BJ (cell line): ENCODE results near the gene RNF213. TPM values are rescaled to one million over a fixed set of nuclear protein-coding genes. Genes with fewer than 3 reads are reported as not detected.

Experiments used
- CTCF ChIA-PET: fragments of 350-600 bp; formaldehyde crosslinking; extraction: SDS; loops from one replicate; lab custom pipeline; 2021; ENCODE audit warnings: antibody characterized with exemption, inconsistent platforms; lab: Yijun Ruan, JAX
- POLR2A ChIA-PET: fragments of 300-600 bp; sonication (Branson Sonifier 250); formaldehyde crosslinking; extraction: SDS; loops from one replicate; lab custom pipeline; 2021; ENCODE audit warnings: antibody characterized with exemption; lab: Charles Lee
- DNase-seq: peaks from one replicate; pipeline ENCODE4 v3.0.0-alpha.2; 2011; ENCODE audit warnings: low read depth
- H3K27me3 ChIP-seq: 2 replicates; pipeline ENCODE4 v1.6.0; 2011; ENCODE audit warnings: low read length; ENCODE audit not compliant: control insufficient read depth, insufficient read depth
- H3K36me3 ChIP-seq: 2 replicates; pipeline ENCODE4 v1.5.1; 2011; ENCODE audit warnings: low read length; ENCODE audit not compliant: control insufficient read depth, insufficient read depth
- H3K4me3 ChIP-seq: 2 replicates; pipeline ENCODE4 v1.5.1; 2011; ENCODE audit warnings: low read depth, mild to moderate bottlenecking, control low read depth, low read length
- CTCF ChIP-seq: IDR thresholded peaks from 2 replicates; pipeline ENCODE4 v1.5.1; 2011; ENCODE audit warnings: low read depth, mild to moderate bottlenecking, control low read depth, inconsistent platforms, low read length, moderate library complexity; ENCODE audit not compliant: insufficient read depth
- polyA plus RNA-seq: library from polyadenylated mRNA; depleted of rRNA; stranded (reverse); fragments of >200 nt; gene quantifications from 2 replicates; pipeline ENCODE4 v1.2.3, GENCODE V29; 2011

RNF213 gene
- polyA plus RNA-seq, 1 experiment: 53.1 TPM

GRCh38 chr17:80387071-80387470 is 126.4 kb downstream of the RNF213 start:
- POLR2A ChIA-PET: no interaction called here
- TF ChIP-seq CTCF: no peak
- no peaks in the 10 kb centered on the region for H3K27me3 ChIP-seq

GRCh38 chr17:80388175-80388574 is 127.5 kb downstream of the RNF213 start:
- no peaks in the 10 kb centered on the region for H3K27me3 ChIP-seq
- POLR2A ChIA-PET: no interaction called here
- CTCF ChIA-PET: no interaction called here
- no peak for DNase-seq
- no peak for TF ChIP-seq CTCF
- peaks cover 46% of the 10 kb centered on the region for H3K36me3 ChIP-seq
- no peak overlapping the region for H3K4me3 ChIP-seq

More at GRCh38 chr17:80387071-80387470, 126.4 kb downstream of the RNF213 start:
- Histone ChIP-seq H3K4me3 (no peak overlapping the region), H3K36me3 (peaks cover 46% of the 10 kb centered on the region)
- DNase-seq: no peak
- CTCF ChIA-PET: no interaction called here

- Histone ChIP-seq H3K4me3 (no peak overlapping the region), H3K36me3 (peaks cover 47% of the 10 kb centered on the region), H3K27me3 (no peaks in the 10 kb centered on the region)
- no peak for TF ChIP-seq CTCF
- ChIA-PET CTCF (no interaction called here), POLR2A (no interaction called here)
- DNase-seq: no peak
Measured at GRCh38 chr17:80388601-80389000, 127.9 kb downstream of the RNF213 start.

GRCh38 chr17:80389011-80389995 is 128.7 kb downstream of the RNF213 start:
- POLR2A ChIA-PET: no interaction called here
- no peak for TF ChIP-seq CTCF
- CTCF ChIA-PET: no interaction called here
- Histone ChIP-seq H3K27me3 (no peaks in the 10 kb centered on the region), H3K4me3 (no peak overlapping the region), H3K36me3 (peaks cover 42% of the 10 kb centered on the region)
- DNase-seq: peak; percentile 41

GRCh38 chr17:80393241-80393890 is 132.7 kb downstream of the RNF213 start:
- POLR2A ChIA-PET: interaction anchor here (0.6 kb wide), 1 partner anchor 11 kb away, joined by 3 read pairs; no protein-coding TSS in a partner anchor
- no peaks in the 10 kb centered on the region for H3K27me3 ChIP-seq
- H3K4me3 ChIP-seq: no peak overlapping the region
- DNase-seq: peak; percentile 2
- peaks cover 20% of the 10 kb centered on the region for H3K36me3 ChIP-seq
- no peak for TF ChIP-seq CTCF
- CTCF ChIA-PET: interaction anchor here (1.1 to 1.4 kb wide), 2 partner anchors 10 to 293 kb away, joined by 3 read pairs; partner anchors contain the start of gene GAA
